GM18861 (cell line): Measurements from ENCODE around the gene SCAMP2.
A peak's percentile ranks its signal among the peaks of the same experiment; 100 is the strongest.
"Not testable (repeated sequence)": the region's sequence is repeated elsewhere in the genome, so short reads cannot be mapped to it uniquely, and the experiment has no call there.

Experiments used
- ATAC-seq: cut with Tn5 transposase; IDR thresholded peaks from one replicate; pipeline ENCODE4 v1.9.1; 2021; ENCODE audit not compliant: unreplicated experiment

SCAMP2 gene

GRCh38 chr15:74891469-74891868, 18.3 kb upstream of the SCAMP2 start:
- no peak for ATAC-seq

GRCh38 chr15:74890665-74890960, 17.4 kb upstream of the SCAMP2 start:
- no peak for ATAC-seq

GRCh38 chr15:74889883-74890664, 16.9 kb upstream of the SCAMP2 start, which contains the start of gene MPI:
Gene MPI, plus strand, starts transcription at chr15:74890042. Its CDS starts 32 bp downstream, at chr15:74890074.
- ATAC-seq, result peak; percentile 77

GRCh38 chr15:74889390-74889882, 16.3 kb upstream of the SCAMP2 start:
- ATAC-seq, result no peak

GRCh38 chr15:74888716-74889115, 15.6 kb upstream of the SCAMP2 start:
- no peak for ATAC-seq

GRCh38 chr15:74887537-74888193, 14.5 kb upstream of the SCAMP2 start:
- not testable (repeated sequence) for ATAC-seq

- no peak for ATAC-seq
Measured at GRCh38 chr15:74885461-74885860, 12.3 kb upstream of the SCAMP2 start.

- no peak for ATAC-seq
Measured at GRCh38 chr15:74884428-74885223, 11.5 kb upstream of the SCAMP2 start.

- no peak for ATAC-seq
Measured at GRCh38 chr15:74882528-74882927, 9.4 kb upstream of the SCAMP2 start.

GRCh38 chr15:74878273-74878672, 5.1 kb upstream of the SCAMP2 start:
- no peak for ATAC-seq

GRCh38 chr15:74873756-74874424, 725 bp upstream of the SCAMP2 start:
- ATAC-seq, result no peak

GRCh38 chr15:74872702-74873035, 496 bp downstream of the SCAMP2 start:
- ATAC-seq, result no peak

GRCh38 chr15:74870436-74871215, 2.5 kb downstream of the SCAMP2 start:
- no peak for ATAC-seq

GRCh38 chr15:74869726-74870407, 3.3 kb downstream of the SCAMP2 start:
- peak; percentile 66 for ATAC-seq

- no peak for ATAC-seq
Measured at GRCh38 chr15:74869372-74869725, 3.8 kb downstream of the SCAMP2 start.

GRCh38 chr15:74868059-74868458, 5.1 kb downstream of the SCAMP2 start:
- no peak for ATAC-seq

- ATAC-seq, result no peak
Measured at GRCh38 chr15:74867466-74868038, 5.6 kb downstream of the SCAMP2 start.

GRCh38 chr15:74866090-74866489, 7.1 kb downstream of the SCAMP2 start:
- ATAC-seq, result no peak

GRCh38 chr15:74865316-74865715, 7.8 kb downstream of the SCAMP2 start:
- ATAC-seq, result no peak

GRCh38 chr15:74864296-74864695, 8.9 kb downstream of the SCAMP2 start:
- no peak for ATAC-seq
